Measurements from ENCODE around the gene JMY. TPM values are rescaled to one million over a fixed set of nuclear protein-coding genes. Genes with fewer than 3 reads are reported as not detected.

JMY gene
- total RNA-seq, 1 donor from 2014 or later, result 11.8 TPM

GRCh38 chr5:79258801-79259200 is 22.9 kb downstream of the JMY start:
- no peak overlapping the region for H3K27ac ChIP-seq (replicated peaks)
- peaks cover 27% of the 10 kb centered on the region for H3K4me1 ChIP-seq
- intact Hi-C loops (cut with micrococcal nuclease), result no loop called here
- H3K36me3 ChIP-seq, result no peaks in the 10 kb centered on the region
- H3K4me3 ChIP-seq, result no peak overlapping the region
- DNase-seq, result no peak
- H3K27me3 ChIP-seq (ENCODE audit: low read depth), result no peaks in the 10 kb centered on the region
- TF ChIP-seq, protein P1, sequence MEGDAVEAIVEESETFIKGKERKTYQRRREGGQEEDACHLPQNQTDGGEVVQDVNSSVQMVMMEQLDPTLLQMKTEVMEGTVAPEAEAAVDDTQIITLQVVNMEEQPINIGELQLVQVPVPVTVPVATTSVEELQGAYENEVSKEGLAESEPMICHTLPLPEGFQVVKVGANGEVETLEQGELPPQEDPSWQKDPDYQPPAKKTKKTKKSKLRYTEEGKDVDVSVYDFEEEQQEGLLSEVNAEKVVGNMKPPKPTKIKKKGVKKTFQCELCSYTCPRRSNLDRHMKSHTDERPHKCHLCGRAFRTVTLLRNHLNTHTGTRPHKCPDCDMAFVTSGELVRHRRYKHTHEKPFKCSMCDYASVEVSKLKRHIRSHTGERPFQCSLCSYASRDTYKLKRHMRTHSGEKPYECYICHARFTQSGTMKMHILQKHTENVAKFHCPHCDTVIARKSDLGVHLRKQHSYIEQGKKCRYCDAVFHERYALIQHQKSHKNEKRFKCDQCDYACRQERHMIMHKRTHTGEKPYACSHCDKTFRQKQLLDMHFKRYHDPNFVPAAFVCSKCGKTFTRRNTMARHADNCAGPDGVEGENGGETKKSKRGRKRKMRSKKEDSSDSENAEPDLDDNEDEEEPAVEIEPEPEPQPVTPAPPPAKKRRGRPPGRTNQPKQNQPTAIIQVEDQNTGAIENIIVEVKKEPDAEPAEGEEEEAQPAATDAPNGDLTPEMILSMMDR (IDR thresholded peaks at IDR 0.05; ENCODE audit: borderline replicate concordance), result no peak
- H3K9me3 ChIP-seq (replicated peaks), result no peaks in the 10 kb centered on the region

DNA sequence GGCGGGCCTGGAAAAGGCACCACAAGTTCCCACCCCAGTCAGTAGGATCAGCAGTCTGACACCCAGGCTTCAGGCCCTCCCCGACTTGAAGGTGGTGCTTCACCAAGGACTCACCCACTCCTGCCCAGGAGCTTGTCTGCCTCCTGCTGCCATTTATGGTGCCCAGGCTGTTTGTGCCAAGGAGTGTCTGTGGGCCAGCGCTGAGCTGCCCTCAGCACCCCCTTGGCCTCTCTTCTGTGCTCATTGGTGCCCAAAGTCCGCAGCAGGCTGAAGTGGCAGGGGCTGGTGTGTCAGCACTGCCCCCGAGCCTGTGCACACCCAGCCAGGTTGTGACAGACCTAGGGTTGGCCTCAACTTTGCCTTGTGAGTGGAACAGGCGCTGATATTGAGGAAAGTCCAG is 23.5 kb downstream of the JMY start:
- intact Hi-C loops (cut with micrococcal nuclease), result no loop called here
- H3K36me3 ChIP-seq, result no peaks in the 10 kb centered on the region
- no peaks in the 10 kb centered on the region for H3K27me3 ChIP-seq (ENCODE audit: low read depth)
- TF ChIP-seq, protein P1 (IDR thresholded peaks at IDR 0.05; ENCODE audit: borderline replicate concordance), result no peak
- no peak overlapping the region for H3K27ac ChIP-seq (replicated peaks)
- H3K9me3 ChIP-seq (replicated peaks), result no peaks in the 10 kb centered on the region
- H3K4me3 ChIP-seq, result no peak overlapping the region
- H3K4me1 ChIP-seq, result peaks cover 27% of the 10 kb centered on the region
- no peak for DNase-seq

DNA sequence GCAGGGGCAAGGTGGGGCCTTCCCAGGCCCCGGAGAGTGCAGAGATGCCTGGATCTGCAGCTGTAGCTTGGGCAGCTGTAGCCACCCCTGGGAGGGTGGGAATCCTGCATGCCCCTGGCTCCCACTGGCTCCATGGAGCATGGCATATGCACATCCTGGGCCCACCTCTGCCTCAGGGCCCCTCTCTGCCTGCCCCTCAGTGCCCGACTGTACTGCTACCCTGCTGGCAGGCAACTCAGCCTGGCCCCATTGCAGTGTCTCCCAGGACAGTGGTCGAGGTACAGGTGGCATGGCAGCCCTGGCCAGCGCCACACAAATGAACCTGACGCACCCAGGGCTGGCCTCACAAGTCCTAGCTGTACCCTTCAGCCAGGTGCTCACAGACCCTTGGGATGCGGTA is 23.9 kb downstream of the JMY start:
- Histone ChIP-seq H3K27me3 (ENCODE audit: low read depth) (no peaks in the 10 kb centered on the region), H3K9me3 (replicated peaks) (no peaks in the 10 kb centered on the region), H3K4me3 (no peak overlapping the region), H3K36me3 (no peaks in the 10 kb centered on the region), H3K27ac (replicated peaks) (no peak overlapping the region), H3K4me1 (peaks cover 27% of the 10 kb centered on the region)
- no peak for DNase-seq
- intact Hi-C loops (cut with micrococcal nuclease), result no loop called here
- TF ChIP-seq, protein P1 (IDR thresholded peaks at IDR 0.05; ENCODE audit: borderline replicate concordance), result no peak

DNA sequence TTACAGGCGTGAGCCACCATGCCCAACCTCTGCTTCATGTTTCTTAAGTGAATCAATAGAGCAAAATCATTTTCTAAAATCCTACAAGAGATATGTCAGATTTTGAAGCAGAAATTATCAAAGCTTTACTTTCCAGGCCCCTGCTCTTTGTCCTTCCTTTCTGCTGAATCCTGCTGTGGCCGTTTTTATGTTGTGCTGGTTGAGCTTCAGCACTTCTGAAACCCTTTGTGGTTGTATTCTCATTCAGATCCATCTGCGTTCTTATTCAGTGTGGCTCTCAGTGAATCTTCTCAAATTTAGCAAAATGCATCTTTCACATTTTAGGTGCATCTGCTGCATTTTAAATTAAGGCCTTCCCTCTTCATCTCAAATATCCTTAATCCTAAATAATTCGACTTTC is 26.0 kb downstream of the JMY start:
- no peak overlapping the region for H3K27ac ChIP-seq (replicated peaks)
- H3K27me3 ChIP-seq (ENCODE audit: low read depth), result no peaks in the 10 kb centered on the region
- peaks cover 16% of the 10 kb centered on the region for H3K4me1 ChIP-seq
- H3K4me3 ChIP-seq, result no peak overlapping the region
- no peaks in the 10 kb centered on the region for H3K9me3 ChIP-seq (replicated peaks)
- TF ChIP-seq, protein P1 (IDR thresholded peaks at IDR 0.05; ENCODE audit: borderline replicate concordance), result no peak
- intact Hi-C loops (cut with micrococcal nuclease), result no loop called here
- H3K36me3 ChIP-seq, result no peaks in the 10 kb centered on the region
- no peak for DNase-seq

- DNase-seq, result no peak
- intact Hi-C loops (cut with micrococcal nuclease), result no loop called here
- no peak overlapping the region for H3K4me3 ChIP-seq
- TF ChIP-seq, protein P1 (IDR thresholded peaks at IDR 0.05; ENCODE audit: borderline replicate concordance), result no peak
- H3K27ac ChIP-seq (replicated peaks), result no peak overlapping the region
- H3K36me3 ChIP-seq, result no peaks in the 10 kb centered on the region
- H3K9me3 ChIP-seq (replicated peaks), result no peaks in the 10 kb centered on the region
- H3K4me1 ChIP-seq, result peaks cover 14% of the 10 kb centered on the region
- H3K27me3 ChIP-seq (ENCODE audit: low read depth), result no peaks in the 10 kb centered on the region
Observed at GRCh38 chr5:79263290-79263689, 27.4 kb downstream of the JMY start.

DNA sequence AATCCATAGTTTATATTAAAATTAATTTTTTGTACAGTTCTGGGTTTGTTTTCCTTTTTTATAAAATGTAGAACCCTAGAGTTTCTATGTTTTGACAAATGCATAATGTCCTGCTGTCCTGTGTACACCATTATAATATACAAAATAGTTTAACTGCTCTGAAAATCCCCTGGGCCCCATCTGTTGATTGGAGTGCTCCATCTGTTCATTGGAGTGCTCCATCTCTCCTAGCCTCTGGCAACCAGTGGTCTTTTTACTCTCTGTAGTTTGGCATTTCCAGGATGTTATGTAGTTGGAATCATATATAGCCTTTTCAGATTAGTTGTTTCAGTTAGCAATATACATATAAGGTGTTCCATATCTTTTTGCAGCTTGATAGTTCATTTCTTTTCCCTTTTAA is 31.2 kb downstream of the JMY start:
- Histone ChIP-seq H3K27ac (replicated peaks) (no peak overlapping the region), H3K36me3 (no peaks in the 10 kb centered on the region), H3K27me3 (ENCODE audit: low read depth) (no peaks in the 10 kb centered on the region), H3K9me3 (replicated peaks) (peaks cover 9% of the 10 kb centered on the region), H3K4me1 (peaks cover 10% of the 10 kb centered on the region), H3K4me3 (no peak overlapping the region)
- intact Hi-C loops (cut with micrococcal nuclease), result no loop called here
- TF ChIP-seq, protein P1 (IDR thresholded peaks at IDR 0.05; ENCODE audit: borderline replicate concordance), result no peak
- no peak for DNase-seq

Data from left ventricle myocardium inferior (tissue), 1 donor.